PFSK-1 (cell line): ENCODE results near the gene WBP4.

ENCODE experiments used
- FOXP2 ChIP-seq: optimal IDR thresholded peaks from 2 replicates; pipeline ENCODE3; 2011; ENCODE audit warnings: borderline replicate concordance, control low read depth, inconsistent platforms; ENCODE audit not compliant: insufficient read depth; ENCODE audit errors: extremely low read length, extremely low read depth
- POLR2AphosphoS5 ChIP-seq: IDR thresholded peaks from 2 replicates; pipeline ENCODE4 v1.6.1; 2012; ENCODE audit warnings: low read depth, mild to moderate bottlenecking, control low read depth, low read length, moderate library complexity
- REST ChIP-seq, 2 experiments: IDR thresholded peaks; 2 replicates each; pipeline versions ENCODE4 v1.6.1 to v1.8.0; 2011 to 2012; ENCODE audit warnings: low read depth in 2 of 2, low read length in 2 of 2, control low read depth in 1 of 2, inconsistent platforms in 1 of 2, mild to moderate bottlenecking in 1 of 2, moderate library complexity in 1 of 2; ENCODE audit not compliant: insufficient read depth in 1 of 2
- SIN3A ChIP-seq: IDR thresholded peaks from 2 replicates; pipeline ENCODE4 v1.6.1; 2012; ENCODE audit warnings: mild to moderate bottlenecking, low read length, moderate library complexity, borderline replicate concordance; ENCODE audit not compliant: insufficient read depth
- TAF1 ChIP-seq: IDR thresholded peaks from 2 replicates; pipeline ENCODE4 v1.6.1; 2012; ENCODE audit warnings: low read length, control low read depth, borderline replicate concordance; ENCODE audit not compliant: insufficient read depth

WBP4 gene

GRCh38 chr13:41017159-41017558 lies 44.1 kb upstream of the WBP4 start:
- TF ChIP-seq TAF1 (no peak), SIN3A (no peak), POLR2AphosphoS5 (no peak), REST (IDR thresholded peaks at IDR 0.05; ENCODE audit: insufficient read depth in 1 of 2, low read depth in 2 of 2, low read length in 2 of 2) (no peak), FOXP2 (no peak)

- no peak for TF ChIP-seq POLR2AphosphoS5
- no peak for TF ChIP-seq SIN3A
- TF ChIP-seq FOXP2 = no peak
- TF ChIP-seq REST (IDR thresholded peaks at IDR 0.05; ENCODE audit: insufficient read depth in 1 of 2, low read depth in 2 of 2, low read length in 2 of 2) = no peak
- no peak for TF ChIP-seq TAF1
Observed at GRCh38 chr13:41017817-41018601, 43.3 kb upstream of the WBP4 start.

- no peak for TF ChIP-seq FOXP2
- TF ChIP-seq POLR2AphosphoS5 = no peak
- no peak for TF ChIP-seq REST (IDR thresholded peaks at IDR 0.05; ENCODE audit: insufficient read depth in 1 of 2, low read depth in 2 of 2, low read length in 2 of 2)
- TF ChIP-seq TAF1 = no peak
- no peak for TF ChIP-seq SIN3A
Observed at GRCh38 chr13:41018602-41018948, 42.7 kb upstream of the WBP4 start.

GRCh38 chr13:41019011-41019487 lies 42.3 kb upstream of the WBP4 start, which contains the start of gene ELF1:
ELF1 (minus strand) TSS chr13:41019316; CDS start chr13:40982054, 37,262 bp downstream.
- TF ChIP-seq FOXP2 (no peak), POLR2AphosphoS5 (no peak), TAF1 (no peak), SIN3A (no peak), REST (IDR thresholded peaks at IDR 0.05; ENCODE audit: insufficient read depth in 1 of 2, low read depth in 2 of 2, low read length in 2 of 2) (no peak)
